ENCODE data around the gene ACAP3.

ACAP3 gene

DNA sequence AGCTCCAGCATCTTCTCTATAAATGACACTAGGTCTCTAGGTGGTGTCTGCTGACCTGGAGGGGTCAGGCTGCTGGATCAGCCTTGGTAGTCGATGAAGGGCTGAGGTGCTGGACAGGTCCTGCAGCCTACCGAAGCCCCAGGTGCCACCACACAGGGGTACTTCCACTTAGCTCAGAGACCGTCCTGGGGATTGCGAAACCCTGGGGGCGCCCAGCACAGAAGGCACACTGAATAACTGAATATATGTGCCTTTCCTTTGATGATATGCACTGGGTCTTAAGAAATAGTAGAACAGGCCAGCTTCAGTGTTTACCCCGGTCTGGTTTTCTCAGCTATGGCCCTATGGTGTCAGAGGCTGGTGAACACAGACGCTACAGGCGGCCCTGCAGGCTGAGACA is 45.0 kb downstream of the ACAP3 start:
- DNase-seq (ENCODE audit: insufficient read length, low spot score) (no peak), FAIRE-seq (no peak)
- TF ChIP-seq CTCF (IDR thresholded peaks at IDR 0.05; ENCODE audit: insufficient read depth, missing control alignments) = no peak

- no peak for TF ChIP-seq CTCF (IDR thresholded peaks at IDR 0.05; ENCODE audit: insufficient read depth, missing control alignments)
- DNase-seq (ENCODE audit: insufficient read length, low spot score) = no peak
- FAIRE-seq = no peak
Observed at GRCh38 chr1:1262071-1262470, 45.7 kb downstream of the ACAP3 start.

- no peak for FAIRE-seq
- DNase-seq (ENCODE audit: insufficient read length, low spot score) = no peak
- TF ChIP-seq CTCF (IDR thresholded peaks at IDR 0.05; ENCODE audit: insufficient read depth, missing control alignments) = no peak
Observed at GRCh38 chr1:1260843-1261560, 46.7 kb downstream of the ACAP3 start.

GRCh38 chr1:1259951-1260600 is 47.7 kb downstream of the ACAP3 start:
- FAIRE-seq (no peak), DNase-seq (ENCODE audit: insufficient read length, low spot score) (no peak)
- TF ChIP-seq CTCF (IDR thresholded peaks at IDR 0.05; ENCODE audit: insufficient read depth, missing control alignments) = no peak

- no peak for DNase-seq (ENCODE audit: insufficient read length, low spot score)
- FAIRE-seq = no peak
- TF ChIP-seq CTCF (IDR thresholded peaks at IDR 0.05; ENCODE audit: insufficient read depth, missing control alignments) = no peak
Observed at GRCh38 chr1:1259540-1259939, 48.2 kb downstream of the ACAP3 start.

DNA sequence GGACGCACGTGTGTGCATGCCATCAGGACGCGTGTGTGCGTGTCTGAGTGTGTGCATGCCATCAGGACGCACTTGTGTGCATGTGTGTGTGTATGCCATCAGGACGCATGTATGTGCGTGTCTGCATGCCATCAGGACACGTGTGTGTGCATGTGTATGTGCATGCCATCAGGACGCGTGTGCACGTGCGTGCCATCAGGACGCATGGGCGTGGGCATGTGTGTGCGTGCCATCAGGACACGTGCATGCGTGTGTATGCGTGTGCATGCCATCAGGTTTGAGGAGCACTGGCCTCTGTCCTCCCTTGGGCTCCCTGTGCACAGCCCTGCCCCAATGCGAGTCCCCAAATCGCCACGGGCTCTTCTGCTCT is 48.6 kb downstream of the ACAP3 start:
- DNase-seq (ENCODE audit: insufficient read length, low spot score) (no peak), FAIRE-seq (no peak)
- TF ChIP-seq CTCF (IDR thresholded peaks at IDR 0.05; ENCODE audit: insufficient read depth, missing control alignments) = no peak

Measured in D721Med (cell line).